Measurements from ENCODE around the gene OR6K3. TPM values are rescaled to one million over a fixed set of nuclear protein-coding genes. Genes with fewer than 3 reads are reported as not detected.

The OR6K3 gene
- polyA plus RNA-seq (2012; ENCODE audit: insufficient read length, low read depth) = not detected

- TF ChIP-seq SIN3A (IDR thresholded peaks at IDR 0.05; ENCODE audit: borderline replicate concordance, insufficient read depth, low read length) = no peak
- no peak for TF ChIP-seq FOXP2 (optimal IDR thresholded peaks at IDR 0.05; ENCODE audit: borderline replicate concordance, extremely low read depth, extremely low read length, insufficient read depth)
Measured at GRCh38 chr1:158720620-158721019, at the start of gene OR6K3. Gene OR6K3 (minus strand): TSS chr1:158720720. CDS start chr1:158718115, 2,605 bp downstream.

GRCh38 chr1:158754420-158754819 is 33.9 kb upstream of the OR6K3 start, which contains the start of gene OR6K6:
Gene OR6K6 (plus strand): TSS chr1:158754720. CDS start chr1:158754888, 168 bp downstream.
- TF ChIP-seq REST (IDR thresholded peaks at IDR 0.05; ENCODE audit: insufficient read depth in 1 of 2, low read depth in 2 of 2, low read length in 2 of 2) = no peak
- no peak for TF ChIP-seq SIN3A (IDR thresholded peaks at IDR 0.05; ENCODE audit: borderline replicate concordance, insufficient read depth, low read length)
- TF ChIP-seq TAF1 (IDR thresholded peaks at IDR 0.05; ENCODE audit: borderline replicate concordance, insufficient read depth, low read length) = no peak
- TF ChIP-seq POLR2AphosphoS5 (IDR thresholded peaks at IDR 0.05; ENCODE audit: low read depth, low read length) = no peak
- no peak for TF ChIP-seq FOXP2 (optimal IDR thresholded peaks at IDR 0.05; ENCODE audit: borderline replicate concordance, extremely low read depth, extremely low read length, insufficient read depth)

GRCh38 chr1:158752155-158752712 is 31.7 kb upstream of the OR6K3 start:
- TF ChIP-seq REST (IDR thresholded peaks at IDR 0.05; ENCODE audit: insufficient read depth in 1 of 2, low read depth in 2 of 2, low read length in 2 of 2) (no peak), POLR2AphosphoS5 (IDR thresholded peaks at IDR 0.05; ENCODE audit: low read depth, low read length) (no peak), TAF1 (IDR thresholded peaks at IDR 0.05; ENCODE audit: borderline replicate concordance, insufficient read depth, low read length) (no peak), FOXP2 (optimal IDR thresholded peaks at IDR 0.05; ENCODE audit: borderline replicate concordance, extremely low read depth, extremely low read length, insufficient read depth) (no peak), SIN3A (IDR thresholded peaks at IDR 0.05; ENCODE audit: borderline replicate concordance, insufficient read depth, low read length) (no peak)

- TF ChIP-seq FOXP2 (optimal IDR thresholded peaks at IDR 0.05; ENCODE audit: borderline replicate concordance, extremely low read depth, extremely low read length, insufficient read depth) (no peak), POLR2AphosphoS5 (IDR thresholded peaks at IDR 0.05; ENCODE audit: low read depth, low read length) (no peak), REST (IDR thresholded peaks at IDR 0.05; ENCODE audit: insufficient read depth in 1 of 2, low read depth in 2 of 2, low read length in 2 of 2) (no peak), SIN3A (IDR thresholded peaks at IDR 0.05; ENCODE audit: borderline replicate concordance, insufficient read depth, low read length) (no peak), TAF1 (IDR thresholded peaks at IDR 0.05; ENCODE audit: borderline replicate concordance, insufficient read depth, low read length) (no peak)
Measured at GRCh38 chr1:158735848-158736247, 15.3 kb upstream of the OR6K3 start.

- TF ChIP-seq SIN3A (IDR thresholded peaks at IDR 0.05; ENCODE audit: borderline replicate concordance, insufficient read depth, low read length) = no peak
- no peak for TF ChIP-seq FOXP2 (optimal IDR thresholded peaks at IDR 0.05; ENCODE audit: borderline replicate concordance, extremely low read depth, extremely low read length, insufficient read depth)
- TF ChIP-seq REST (IDR thresholded peaks at IDR 0.05; ENCODE audit: insufficient read depth in 1 of 2, low read depth in 2 of 2, low read length in 2 of 2) = no peak
- no peak for TF ChIP-seq POLR2AphosphoS5 (IDR thresholded peaks at IDR 0.05; ENCODE audit: low read depth, low read length)
- no peak for TF ChIP-seq TAF1 (IDR thresholded peaks at IDR 0.05; ENCODE audit: borderline replicate concordance, insufficient read depth, low read length)
Measured at GRCh38 chr1:158732524-158732923, 12.0 kb upstream of the OR6K3 start.
